HL-60 (cell line): Measurements from ENCODE around the gene SWAP70.

Source experiments
- DNase-seq, 2 experiments: peaks; one replicate each; pipeline ENCODE4 v3.0.0-alpha.2; 2010 to 2020; ENCODE audit warnings: low read depth in 1 of 2, low spot score in 1 of 2
- H3K27ac ChIP-seq: fragments of 250-450 bp; sonication (Bioruptor Pico); replicated peaks from 2 replicates; pipeline ENCODE4 v1.5.1; 2020; ENCODE audit warnings: mild to moderate bottlenecking, moderate library complexity
- H3K27me3 ChIP-seq: fragments of 250-450 bp; sonication (Bioruptor Pico); 2 replicates; pipeline ENCODE4 v1.5.1; 2021; ENCODE audit warnings: mild to moderate bottlenecking, moderate library complexity; ENCODE audit not compliant: insufficient read depth, poor library complexity, severe bottlenecking
- H3K4me3 ChIP-seq: replicated peaks from 2 replicates; pipeline ENCODE4 v1.5.1; 2011; ENCODE audit warnings: mild to moderate bottlenecking, control low read depth, low read length; ENCODE audit not compliant: insufficient read depth
- GABPA ChIP-seq: IDR thresholded peaks from 2 replicates; pipeline ENCODE4 v1.6.1; 2012; ENCODE audit warnings: low read depth
- POLR2AphosphoS5 ChIP-seq: IDR thresholded peaks from 2 replicates; pipeline ENCODE4 v1.6.1; 2012; ENCODE audit warnings: low read depth
- SPI1 ChIP-seq: IDR thresholded peaks from 2 replicates; pipeline ENCODE4 v1.6.1; 2012; ENCODE audit warnings: low read depth, mild to moderate bottlenecking, borderline replicate concordance
- TF ChIP-seq, protein P1 (sequence below): IDR thresholded peaks from one replicate; pipeline ENCODE4 v1.5.1; 2011; ENCODE audit warnings: low read length, control low read depth, inconsistent platforms; ENCODE audit not compliant: insufficient read depth
- TF ChIP-seq, protein P2 (sequence below): IDR thresholded peaks from 2 replicates; pipeline ENCODE4 v1.6.1; 2012; ENCODE audit warnings: low read depth; ENCODE audit not compliant: insufficient replicate concordance

The SWAP70 gene

DNA sequence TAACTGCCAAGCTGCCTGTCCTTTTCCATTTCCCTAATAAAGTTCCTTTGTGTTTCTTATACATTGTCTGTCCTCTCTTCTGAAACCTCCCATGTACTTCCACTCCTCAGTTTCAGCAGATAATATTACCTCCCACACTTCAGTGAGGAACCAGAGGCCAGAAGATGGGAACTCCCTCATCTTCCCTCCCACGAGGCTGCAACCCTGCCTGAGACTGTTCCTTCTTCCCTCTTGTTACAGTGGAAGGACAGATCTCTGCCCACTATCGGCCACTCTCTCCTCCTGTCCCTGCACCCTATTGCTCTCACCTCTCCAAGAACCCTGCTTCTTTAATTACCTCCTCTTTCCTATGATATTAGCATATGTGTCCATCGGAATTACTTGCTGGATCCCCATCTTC lies 38.1 kb upstream of the SWAP70 start:
- Histone ChIP-seq H3K27ac (no peak overlapping the region), H3K27me3 (no peaks in the 10 kb centered on the region), H3K4me3 (no peak overlapping the region)
- peak in 1 of 2 experiments; percentile 23 for DNase-seq
- TF ChIP-seq SPI1: peak; percentile 21; the same call in 1 of the 2 replicates
- TF ChIP-seq, protein P1, sequence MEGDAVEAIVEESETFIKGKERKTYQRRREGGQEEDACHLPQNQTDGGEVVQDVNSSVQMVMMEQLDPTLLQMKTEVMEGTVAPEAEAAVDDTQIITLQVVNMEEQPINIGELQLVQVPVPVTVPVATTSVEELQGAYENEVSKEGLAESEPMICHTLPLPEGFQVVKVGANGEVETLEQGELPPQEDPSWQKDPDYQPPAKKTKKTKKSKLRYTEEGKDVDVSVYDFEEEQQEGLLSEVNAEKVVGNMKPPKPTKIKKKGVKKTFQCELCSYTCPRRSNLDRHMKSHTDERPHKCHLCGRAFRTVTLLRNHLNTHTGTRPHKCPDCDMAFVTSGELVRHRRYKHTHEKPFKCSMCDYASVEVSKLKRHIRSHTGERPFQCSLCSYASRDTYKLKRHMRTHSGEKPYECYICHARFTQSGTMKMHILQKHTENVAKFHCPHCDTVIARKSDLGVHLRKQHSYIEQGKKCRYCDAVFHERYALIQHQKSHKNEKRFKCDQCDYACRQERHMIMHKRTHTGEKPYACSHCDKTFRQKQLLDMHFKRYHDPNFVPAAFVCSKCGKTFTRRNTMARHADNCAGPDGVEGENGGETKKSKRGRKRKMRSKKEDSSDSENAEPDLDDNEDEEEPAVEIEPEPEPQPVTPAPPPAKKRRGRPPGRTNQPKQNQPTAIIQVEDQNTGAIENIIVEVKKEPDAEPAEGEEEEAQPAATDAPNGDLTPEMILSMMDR: no peak

DNA sequence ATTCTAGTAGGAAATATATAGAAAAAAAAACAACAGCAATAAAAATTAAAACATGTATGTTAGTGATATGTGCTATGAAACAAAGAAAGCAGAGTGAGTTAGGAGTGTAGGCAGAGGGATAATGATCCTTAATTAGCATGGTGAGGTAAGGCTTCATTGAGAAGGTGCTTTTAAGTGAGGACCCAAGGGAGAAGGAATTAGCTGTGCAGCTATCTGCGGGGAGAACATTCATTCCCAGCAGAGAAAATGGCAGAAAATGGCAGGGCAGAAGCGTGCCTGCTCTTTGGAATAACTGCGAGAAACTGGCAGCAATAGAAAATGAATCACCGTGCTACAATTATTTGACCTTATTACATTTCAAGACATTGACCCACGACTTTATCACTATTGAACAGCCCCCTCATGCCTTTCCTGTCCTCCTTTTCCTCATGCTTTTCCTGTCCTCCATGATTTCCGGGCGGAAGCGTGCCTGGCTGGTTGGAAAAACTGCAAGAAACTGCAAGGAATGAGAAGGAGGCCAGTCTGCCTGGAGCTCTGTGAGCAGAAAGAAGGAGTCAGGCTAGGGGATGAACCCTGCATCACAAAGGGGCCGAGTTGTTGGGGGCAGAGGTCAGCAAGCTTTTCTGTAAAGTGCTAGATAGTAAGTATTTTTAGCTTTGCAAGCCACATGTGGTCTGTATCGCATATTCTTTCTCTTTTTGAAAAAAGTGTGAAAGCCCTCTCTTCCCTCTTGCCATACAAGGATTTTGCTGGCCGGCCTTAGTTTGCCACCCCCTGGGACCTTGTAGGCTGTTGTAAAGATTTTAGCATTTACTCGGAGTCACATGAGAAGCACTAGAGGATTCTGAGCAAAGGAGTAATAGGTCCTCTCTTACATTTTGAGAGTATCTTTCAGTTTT lies 37.1 kb upstream of the SWAP70 start:
- TF ChIP-seq, protein P1: no peak
- TF ChIP-seq, protein P2, sequence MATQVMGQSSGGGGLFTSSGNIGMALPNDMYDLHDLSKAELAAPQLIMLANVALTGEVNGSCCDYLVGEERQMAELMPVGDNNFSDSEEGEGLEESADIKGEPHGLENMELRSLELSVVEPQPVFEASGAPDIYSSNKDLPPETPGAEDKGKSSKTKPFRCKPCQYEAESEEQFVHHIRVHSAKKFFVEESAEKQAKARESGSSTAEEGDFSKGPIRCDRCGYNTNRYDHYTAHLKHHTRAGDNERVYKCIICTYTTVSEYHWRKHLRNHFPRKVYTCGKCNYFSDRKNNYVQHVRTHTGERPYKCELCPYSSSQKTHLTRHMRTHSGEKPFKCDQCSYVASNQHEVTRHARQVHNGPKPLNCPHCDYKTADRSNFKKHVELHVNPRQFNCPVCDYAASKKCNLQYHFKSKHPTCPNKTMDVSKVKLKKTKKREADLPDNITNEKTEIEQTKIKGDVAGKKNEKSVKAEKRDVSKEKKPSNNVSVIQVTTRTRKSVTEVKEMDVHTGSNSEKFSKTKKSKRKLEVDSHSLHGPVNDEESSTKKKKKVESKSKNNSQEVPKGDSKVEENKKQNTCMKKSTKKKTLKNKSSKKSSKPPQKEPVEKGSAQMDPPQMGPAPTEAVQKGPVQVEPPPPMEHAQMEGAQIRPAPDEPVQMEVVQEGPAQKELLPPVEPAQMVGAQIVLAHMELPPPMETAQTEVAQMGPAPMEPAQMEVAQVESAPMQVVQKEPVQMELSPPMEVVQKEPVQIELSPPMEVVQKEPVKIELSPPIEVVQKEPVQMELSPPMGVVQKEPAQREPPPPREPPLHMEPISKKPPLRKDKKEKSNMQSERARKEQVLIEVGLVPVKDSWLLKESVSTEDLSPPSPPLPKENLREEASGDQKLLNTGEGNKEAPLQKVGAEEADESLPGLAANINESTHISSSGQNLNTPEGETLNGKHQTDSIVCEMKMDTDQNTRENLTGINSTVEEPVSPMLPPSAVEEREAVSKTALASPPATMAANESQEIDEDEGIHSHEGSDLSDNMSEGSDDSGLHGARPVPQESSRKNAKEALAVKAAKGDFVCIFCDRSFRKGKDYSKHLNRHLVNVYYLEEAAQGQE: no peak
- no peak for TF ChIP-seq SPI1
- TF ChIP-seq GABPA: no peak
- no peak for TF ChIP-seq POLR2AphosphoS5
- Histone ChIP-seq H3K27me3 (no peaks in the 10 kb centered on the region), H3K27ac (no peak overlapping the region), H3K4me3 (no peak overlapping the region)
- DNase-seq: no peak

DNA sequence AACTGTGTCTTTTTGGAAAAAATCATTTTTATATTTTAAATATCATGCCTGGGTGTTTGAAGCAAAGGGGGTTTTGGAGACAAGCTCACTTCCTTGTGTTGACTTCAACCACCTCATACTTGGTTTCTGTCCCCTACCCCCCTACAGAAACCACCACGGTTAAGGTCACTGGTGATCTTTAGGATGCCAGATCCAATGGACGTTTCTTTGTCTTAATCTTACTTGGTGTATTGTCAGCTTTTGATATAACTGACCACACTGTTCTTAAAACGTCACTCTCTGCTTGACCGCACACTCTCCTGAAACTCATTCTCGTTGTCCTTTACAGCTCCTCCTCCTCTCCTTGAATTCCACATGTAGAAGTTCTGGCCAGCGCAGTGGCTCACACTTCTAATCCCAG lies 34.8 kb upstream of the SWAP70 start:
- Histone ChIP-seq H3K27me3 (no peaks in the 10 kb centered on the region), H3K4me3 (no peak overlapping the region), H3K27ac (no peak overlapping the region)
- no peak for DNase-seq
- TF ChIP-seq POLR2AphosphoS5 (no peak), SPI1 (no peak), GABPA (no peak)
- TF ChIP-seq, protein P1: no peak
- TF ChIP-seq, protein P2: no peak

DNA sequence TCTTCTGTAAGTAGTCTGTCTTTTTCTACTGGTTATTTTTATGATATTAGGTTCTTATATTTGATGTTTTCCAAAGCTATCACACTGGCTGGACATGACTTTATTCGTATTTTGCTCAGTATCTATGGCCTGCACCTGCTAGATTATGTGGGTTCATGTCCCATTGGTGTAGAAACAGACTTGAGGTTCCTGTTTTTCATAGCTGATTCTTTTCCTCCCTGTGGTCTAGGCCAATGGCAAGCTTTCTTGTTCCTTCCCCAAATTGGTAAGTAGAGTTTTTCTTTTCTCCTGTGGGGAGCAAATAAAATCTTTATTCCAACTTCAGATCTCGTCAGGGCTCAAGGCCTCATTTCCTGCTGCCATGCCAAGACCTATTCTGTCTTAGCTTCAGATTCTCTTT lies 30.2 kb upstream of the SWAP70 start:
- H3K27ac ChIP-seq: peak overlapping the region; percentile 50
- peak; percentile 79 for TF ChIP-seq SPI1
- TF ChIP-seq GABPA: no peak
- DNase-seq: peak in 1 of 2 experiments; percentile 71
- H3K27me3 ChIP-seq: no peaks in the 10 kb centered on the region
- no peak overlapping the region for H3K4me3 ChIP-seq
